Measurements from ENCODE around the gene TEN1.

DNA sequence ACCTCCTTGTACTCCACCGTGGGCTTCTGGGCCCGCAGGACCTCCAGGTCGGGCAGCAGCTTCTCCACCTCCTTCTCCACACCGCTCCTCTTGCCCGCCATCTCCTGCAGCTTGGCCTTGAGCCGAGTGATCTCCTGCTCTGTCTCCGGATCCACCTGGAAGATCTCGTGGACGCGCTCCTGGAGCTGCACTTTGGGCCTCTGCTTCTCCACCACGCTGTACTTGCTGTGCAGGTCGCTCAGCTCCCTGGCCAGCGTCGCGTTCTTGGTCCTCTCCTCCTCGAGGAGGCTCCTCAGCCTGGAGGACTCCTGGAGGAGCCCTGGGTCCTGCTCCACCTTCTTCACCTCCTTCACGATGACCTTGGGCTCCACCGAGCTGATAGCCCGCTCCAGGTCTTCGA, 30.4 kb downstream of the TEN1 start:
- no peak for TF ChIP-seq EZH2 (IDR thresholded peaks at IDR 0.05)
- no peak for TF ChIP-seq POLR2AphosphoS5 (IDR thresholded peaks at IDR 0.05; ENCODE audit: borderline replicate concordance, low read depth, low read length)
- TF ChIP-seq FOXP2 (optimal IDR thresholded peaks at IDR 0.05; ENCODE audit: control extremely low read depth, extremely low read length, insufficient read depth) = no peak

All from SK-N-MC (cell line).